ENCODE measurements around the gene PRKAG2.

DNA sequence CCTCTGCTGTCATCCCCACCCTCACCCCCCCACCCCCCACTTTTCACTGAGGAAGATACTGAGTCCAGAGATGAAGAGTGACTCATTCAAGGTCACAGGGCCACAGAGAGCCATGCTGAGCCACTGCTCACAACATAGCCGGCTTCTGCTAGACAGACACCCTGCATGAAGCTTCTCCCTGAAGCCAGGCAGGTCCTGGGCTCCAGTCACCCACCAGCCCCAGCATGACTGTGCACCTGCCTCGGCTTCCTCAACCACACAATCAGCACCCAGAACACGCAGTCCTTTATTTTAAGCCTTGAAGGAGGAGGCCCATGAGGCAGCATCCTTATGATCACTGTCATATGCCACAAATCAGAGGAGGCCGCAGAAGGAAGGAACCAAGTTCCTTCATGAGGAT lies 19.2 kb upstream of the PRKAG2 start:
- TF ChIP-seq, protein P1, sequence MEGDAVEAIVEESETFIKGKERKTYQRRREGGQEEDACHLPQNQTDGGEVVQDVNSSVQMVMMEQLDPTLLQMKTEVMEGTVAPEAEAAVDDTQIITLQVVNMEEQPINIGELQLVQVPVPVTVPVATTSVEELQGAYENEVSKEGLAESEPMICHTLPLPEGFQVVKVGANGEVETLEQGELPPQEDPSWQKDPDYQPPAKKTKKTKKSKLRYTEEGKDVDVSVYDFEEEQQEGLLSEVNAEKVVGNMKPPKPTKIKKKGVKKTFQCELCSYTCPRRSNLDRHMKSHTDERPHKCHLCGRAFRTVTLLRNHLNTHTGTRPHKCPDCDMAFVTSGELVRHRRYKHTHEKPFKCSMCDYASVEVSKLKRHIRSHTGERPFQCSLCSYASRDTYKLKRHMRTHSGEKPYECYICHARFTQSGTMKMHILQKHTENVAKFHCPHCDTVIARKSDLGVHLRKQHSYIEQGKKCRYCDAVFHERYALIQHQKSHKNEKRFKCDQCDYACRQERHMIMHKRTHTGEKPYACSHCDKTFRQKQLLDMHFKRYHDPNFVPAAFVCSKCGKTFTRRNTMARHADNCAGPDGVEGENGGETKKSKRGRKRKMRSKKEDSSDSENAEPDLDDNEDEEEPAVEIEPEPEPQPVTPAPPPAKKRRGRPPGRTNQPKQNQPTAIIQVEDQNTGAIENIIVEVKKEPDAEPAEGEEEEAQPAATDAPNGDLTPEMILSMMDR (IDR thresholded peaks at IDR 0.05; ENCODE audit: low read length), result no peak
- TF ChIP-seq EZH2 (IDR thresholded peaks at IDR 0.05; ENCODE audit: borderline replicate concordance, low read length), result no peak

Measured in OCI-LY1 (cell line).